ENCODE results near the gene MFSD11. TPM values are rescaled to one million over a fixed set of nuclear protein-coding genes. Genes with fewer than 3 reads are reported as not detected.

The MFSD11 gene
- total and polyA plus RNA-seq, 2 donors (not counting 3 experiments of a cell fraction or from before 2014, with no cell fraction given) = 23.5 to 35.2 TPM

DNA sequence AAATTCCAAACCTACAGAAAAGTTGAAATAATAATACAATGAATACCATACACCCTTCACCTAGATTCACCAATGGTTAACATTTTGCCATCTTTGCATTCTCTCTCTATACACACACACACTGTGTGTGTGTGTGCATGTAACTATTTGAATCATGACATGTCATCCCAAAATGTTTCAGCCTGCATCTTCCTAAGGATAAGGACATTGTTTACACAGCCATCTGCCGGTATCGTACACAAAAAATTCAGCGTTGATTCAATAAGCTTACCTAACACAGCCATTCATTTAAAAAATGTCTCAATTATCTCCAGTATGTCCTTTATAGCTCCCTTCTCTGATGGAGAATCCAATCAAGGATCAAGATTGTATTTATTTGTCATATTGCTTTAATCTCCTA, 31.1 kb upstream of the MFSD11 start:
- TF ChIP-seq, protein P1, sequence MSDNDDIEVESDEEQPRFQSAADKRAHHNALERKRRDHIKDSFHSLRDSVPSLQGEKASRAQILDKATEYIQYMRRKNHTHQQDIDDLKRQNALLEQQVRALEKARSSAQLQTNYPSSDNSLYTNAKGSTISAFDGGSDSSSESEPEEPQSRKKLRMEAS (IDR thresholded peaks at IDR 0.05; ENCODE audit: insufficient read depth, insufficient read length) = no peak
- TF ChIP-seq POLR2A (IDR thresholded peaks at IDR 0.05; ENCODE audit: low read depth, low read length) = no peak
- no peak for TF ChIP-seq JUN (IDR thresholded peaks at IDR 0.05; ENCODE audit: borderline replicate concordance, insufficient read depth, insufficient read length, low read depth)
- TF ChIP-seq FOS (IDR thresholded peaks at IDR 0.05; ENCODE audit: borderline replicate concordance, insufficient read depth, low read length) = no peak
- no peak for TF ChIP-seq CTCF (IDR thresholded peaks at IDR 0.05; ENCODE audit: extremely low read depth in 1 of 2, insufficient read depth in 1 of 2, low read depth in 1 of 2, low read length in 2 of 2)
- no peak for TF ChIP-seq EZH2 (IDR thresholded peaks at IDR 0.05; ENCODE audit: borderline replicate concordance, low read depth, low read length, severe bottlenecking)
- no peak for TF ChIP-seq GATA2 (IDR thresholded peaks at IDR 0.05; ENCODE audit: insufficient read depth, insufficient read length, low read depth, low read length)
- TF ChIP-seq POLR2AphosphoS5 (IDR thresholded peaks at IDR 0.05; ENCODE audit: insufficient read depth, low read depth, low read length) = no peak
- no peak for TF ChIP-seq MYC (IDR thresholded peaks at IDR 0.05; ENCODE audit: low read depth, low read length)
- POLR2A ChIA-PET = no interaction called here
- no peaks in the 10 kb centered on the region for H3K9me1 ChIP-seq (replicated peaks; ENCODE audit: control insufficient read depth, extremely low read depth, insufficient read depth, low read length)
- peaks cover 69% of the 10 kb centered on the region for H3K79me2 ChIP-seq (ENCODE audit: control insufficient read depth, insufficient read depth, low read length)
- BruUV-seq (replicated peaks) = no TSS peak
- CTCF ChIA-PET = interaction anchor here (5.9 kb wide), 1 partner anchor 25 kb away, joined by 43 read pairs; no protein-coding TSS in a partner anchor
- H3K27ac ChIP-seq (ENCODE audit: insufficient read depth, low read depth, low read length) = no peak overlapping the region
- no peak overlapping the region for H2AFZ ChIP-seq (ENCODE audit: low read depth, low read length)
- DNase-seq (ENCODE audit: low read depth, low spot score) (no peak), FAIRE-seq (no peak)
- no peaks in the 10 kb centered on the region for H3K36me3 ChIP-seq (ENCODE audit: control insufficient read depth in 2 of 2, extremely low read depth in 1 of 2, insufficient read depth in 2 of 2, low read length in 2 of 2)
- no peaks in the 10 kb centered on the region for H3K27me3 ChIP-seq (ENCODE audit: control insufficient read depth in 2 of 2, insufficient read depth in 2 of 2, low read length in 2 of 2)
- no peaks in the 10 kb centered on the region for H4K20me1 ChIP-seq (replicated peaks; ENCODE audit: control insufficient read depth, extremely low read depth, insufficient read depth, low read length)
- dilution Hi-C loops (cut with MboI; ENCODE audit: extremely low pct_ligation_motif_present, low sequenced_read_pairs) (no loop called here), intact Hi-C loops (cut with micrococcal nuclease) (no loop called here)
- no peaks in the 10 kb centered on the region for H3K9me3 ChIP-seq (replicated peaks; ENCODE audit: control insufficient read depth, insufficient read depth, low read length)
- peaks cover 20% of the 10 kb centered on the region for H3K4me1 ChIP-seq (ENCODE audit: control insufficient read depth, extremely low read depth, insufficient read depth, low read length)
- H3K4me3 ChIP-seq (replicated peaks in 1 of 3; ENCODE audit: insufficient read depth in 1 of 3, low read depth in 1 of 3, low read length in 3 of 3) = no peak overlapping the region
- H3K4me2 ChIP-seq (ENCODE audit: insufficient read depth, low read length) = no peak overlapping the region
- no peak overlapping the region for H3K9ac ChIP-seq (replicated peaks; ENCODE audit: extremely low read depth, insufficient read depth, low read length)
